ENCODE measurements around the gene CLIP1.

DNA sequence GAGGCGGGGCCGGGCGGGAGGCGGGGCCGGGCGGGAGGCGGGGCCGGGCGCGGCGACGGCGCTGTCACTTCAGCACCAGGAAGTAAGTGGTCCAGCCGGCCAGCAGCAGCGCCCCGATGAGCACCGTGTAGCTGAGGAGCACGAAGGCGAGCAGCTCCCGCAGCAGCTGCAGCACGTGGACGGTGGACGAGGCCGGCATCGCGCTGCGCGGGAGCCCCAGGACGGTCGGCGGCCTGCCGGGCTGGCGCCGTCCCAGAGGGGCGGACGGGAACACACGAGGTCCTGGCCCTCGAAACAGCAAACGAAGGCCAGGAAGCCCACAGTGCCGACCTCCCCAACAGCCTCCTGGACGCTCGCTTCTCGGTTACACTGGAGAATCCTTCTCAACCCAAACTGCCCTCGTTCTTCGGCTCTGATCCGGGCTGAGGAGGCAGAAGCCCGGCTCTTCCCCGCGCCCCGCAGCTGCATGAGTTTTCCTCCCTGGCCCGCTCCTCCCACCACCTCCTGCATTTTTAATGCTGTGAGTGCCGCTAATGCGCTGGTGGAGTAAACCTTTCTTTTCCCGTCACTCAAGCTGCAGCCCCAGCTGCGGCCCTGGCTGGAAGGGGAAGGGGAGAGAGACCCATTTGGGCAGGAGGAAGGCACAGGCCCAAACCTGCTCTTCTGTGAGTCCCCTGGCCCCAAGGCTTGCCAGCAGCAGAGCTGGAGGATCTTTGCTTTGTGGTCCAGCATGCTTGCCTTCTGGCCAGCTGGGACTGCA lies 195.9 kb downstream of the CLIP1 start:
- TF ChIP-seq CTCF (IDR thresholded peaks at IDR 0.05; ENCODE audit: insufficient read depth, low read length, poor library complexity, severe bottlenecking) (no peak), EZH2phosphoT487 (conservative IDR thresholded peaks at IDR 0.05; ENCODE audit: low read length) (no peak)
